ENCODE measurements around the gene PPIF.

DNA sequence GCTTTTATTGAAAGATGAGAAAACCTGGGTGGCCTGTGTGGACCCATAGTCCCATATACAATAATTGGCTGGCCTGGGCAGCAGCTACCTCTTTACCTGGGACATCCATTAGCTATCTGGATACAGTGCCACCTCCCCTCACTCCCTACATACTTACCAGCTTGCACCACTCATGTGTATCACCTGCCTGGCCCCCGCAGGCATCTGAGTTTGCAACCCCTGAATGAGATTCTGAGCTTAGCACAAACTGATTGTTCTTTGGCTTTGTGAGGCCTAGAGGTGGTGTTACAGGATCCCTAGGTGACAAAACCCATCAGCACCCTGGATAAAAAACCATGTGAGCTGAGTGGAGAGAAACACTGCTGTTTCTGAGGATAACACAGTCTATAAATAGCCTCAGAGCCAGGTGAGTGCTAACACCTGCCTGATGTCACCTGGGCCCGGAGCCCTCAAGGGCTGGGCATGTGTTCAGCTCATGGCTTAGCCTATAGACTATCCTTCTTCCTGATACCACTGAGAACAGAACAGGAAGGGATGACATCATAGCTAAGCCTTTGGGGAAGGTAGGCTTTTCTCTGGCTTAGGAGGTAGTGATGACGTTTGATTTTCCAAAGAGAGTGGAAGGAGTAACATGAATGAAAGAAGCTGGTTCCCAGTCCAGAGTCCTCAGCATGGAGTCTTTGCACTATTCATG is 2.6 kb upstream of the PPIF start:
- no peak for TF ChIP-seq CTCF (IDR thresholded peaks at IDR 0.05 in 8 of 11, conservative IDR thresholded peaks at IDR 0.05 in 3 of 11)
- TF ChIP-seq POLR2AphosphoS5 (IDR thresholded peaks at IDR 0.05), result no peak
- no peak for TF ChIP-seq POLR2A (IDR thresholded peaks at IDR 0.05)
